Activated CD4-positive, alpha-beta T cell treated with anti-CD3 and anti-CD28 coated beads for 4 hours (primary cell): Measurements from ENCODE around the gene MITF.

Source experiments
- DNase-seq, 2 donors: peaks; one replicate each; pipeline ENCODE4 v3.0.0-alpha.2; 2020

The MITF gene

GRCh38 chr3:69926385-69926784, 187.1 kb downstream of the MITF start:
- no peak for DNase-seq

DNA sequence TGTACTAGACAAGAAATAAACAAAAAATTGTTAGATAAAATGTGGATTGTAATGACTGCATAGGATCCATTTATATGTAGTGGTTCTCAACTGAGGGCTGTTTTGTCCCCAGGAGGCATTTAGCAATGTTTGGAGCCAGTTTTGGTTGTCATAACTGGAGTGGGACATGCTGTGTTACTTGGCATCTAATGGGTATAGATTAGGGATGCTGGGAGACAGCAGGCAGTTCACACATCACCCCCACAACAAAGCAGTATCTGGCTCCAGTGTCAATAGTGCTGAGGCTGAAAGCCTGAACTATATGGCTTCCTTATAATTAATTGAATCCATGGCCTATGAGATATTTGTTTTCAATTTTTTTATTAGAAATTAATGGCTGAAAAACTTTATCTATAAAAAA, 188.3 kb downstream of the MITF start:
- no peak for DNase-seq

DNA sequence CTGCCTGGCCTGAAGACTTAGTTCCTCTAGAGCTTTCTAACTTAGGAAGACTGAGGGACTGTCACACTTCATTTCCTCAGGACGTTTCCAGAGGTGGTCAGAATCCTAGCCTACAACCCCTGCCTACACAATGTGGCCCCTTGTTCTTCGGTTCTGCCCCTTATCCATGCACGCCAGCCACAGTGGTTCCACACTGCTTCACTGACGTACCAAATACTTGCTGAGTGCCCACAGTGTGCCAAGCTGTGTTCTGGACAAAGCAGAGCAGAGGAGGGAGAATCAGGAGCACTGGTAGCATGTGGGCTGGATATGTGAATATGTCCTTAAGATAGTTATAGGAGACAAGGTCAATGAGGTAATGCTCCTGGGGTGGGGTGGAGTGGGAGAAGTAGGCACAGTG, 189.8 kb downstream of the MITF start:
- no peak for DNase-seq

DNA sequence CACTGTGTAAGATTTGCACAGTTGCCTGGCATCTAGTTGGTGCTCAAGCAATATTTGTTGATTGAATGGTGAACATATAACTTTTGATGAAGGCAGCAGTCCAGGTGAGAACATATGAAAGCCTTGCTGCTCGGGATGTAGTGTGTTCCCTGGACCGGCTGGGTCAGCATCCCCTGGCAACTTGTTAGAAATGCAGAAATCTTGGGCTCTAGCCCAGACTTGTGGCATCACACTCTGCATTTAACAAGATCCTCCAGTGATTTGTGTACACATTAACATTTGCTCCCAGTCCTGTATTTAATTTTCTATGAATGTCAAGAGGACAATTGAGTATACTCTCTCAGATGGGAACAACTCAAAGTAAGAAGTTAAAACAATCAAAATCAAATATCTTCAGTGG, 191.3 kb downstream of the MITF start:
- no peak for DNase-seq

- DNase-seq: no peak
These were observed 192.8 kb downstream of the MITF start for GRCh38 chr3:69932087-69932486.

GRCh38 chr3:69932501-69932900, 193.2 kb downstream of the MITF start:
- no peak for DNase-seq

DNA sequence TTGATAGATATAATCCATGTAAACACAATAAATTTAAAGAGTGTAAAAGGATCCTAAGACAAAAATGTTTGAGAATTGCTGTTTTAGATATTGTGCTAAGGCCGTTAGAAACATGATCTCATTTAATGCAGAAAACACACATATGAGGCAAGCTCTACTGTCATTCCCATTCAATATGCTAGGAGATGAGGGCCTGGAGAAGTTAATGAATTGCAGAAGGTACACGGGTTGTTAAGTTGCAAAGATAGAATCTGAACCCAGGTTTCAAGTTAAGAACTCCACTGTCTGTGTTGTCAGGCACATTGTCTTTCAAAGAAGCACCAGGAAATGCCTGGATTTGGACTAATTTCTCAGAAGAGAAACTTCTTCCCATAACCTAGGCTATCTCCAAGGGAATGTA, 195.1 kb downstream of the MITF start:
- no peak for DNase-seq

- no peak for DNase-seq
These were observed 197.0 kb downstream of the MITF start for GRCh38 chr3:69936266-69936665.

- no peak for DNase-seq
These were observed 198.8 kb downstream of the MITF start for GRCh38 chr3:69938061-69938460.

DNA sequence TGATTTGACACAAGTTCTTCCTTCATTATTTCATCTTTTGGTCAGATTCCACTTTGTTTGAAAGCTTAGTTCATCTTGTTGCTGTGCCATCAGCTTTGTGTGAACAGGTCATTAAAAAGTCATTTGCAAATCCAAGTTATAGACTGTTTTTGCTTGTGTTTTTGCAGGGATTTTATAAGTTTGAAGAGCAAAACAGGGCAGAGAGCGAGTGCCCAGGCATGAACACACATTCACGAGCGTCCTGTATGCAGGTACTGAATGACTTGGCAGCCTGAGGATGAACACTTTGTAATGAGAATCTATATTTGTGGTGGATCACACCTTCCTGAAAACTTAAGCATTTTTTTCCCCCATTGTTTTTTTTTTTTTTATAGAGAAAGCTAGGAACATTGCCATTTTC, 199.7 kb downstream of the MITF start:
- no peak for DNase-seq

GRCh38 chr3:69941037-69941436, 201.8 kb downstream of the MITF start:
- DNase-seq: no peak

- DNase-seq: no peak
These were observed 202.3 kb downstream of the MITF start for GRCh38 chr3:69941439-69942176.

GRCh38 chr3:69944931-69945493, 205.7 kb downstream of the MITF start:
- DNase-seq: no peak

DNA sequence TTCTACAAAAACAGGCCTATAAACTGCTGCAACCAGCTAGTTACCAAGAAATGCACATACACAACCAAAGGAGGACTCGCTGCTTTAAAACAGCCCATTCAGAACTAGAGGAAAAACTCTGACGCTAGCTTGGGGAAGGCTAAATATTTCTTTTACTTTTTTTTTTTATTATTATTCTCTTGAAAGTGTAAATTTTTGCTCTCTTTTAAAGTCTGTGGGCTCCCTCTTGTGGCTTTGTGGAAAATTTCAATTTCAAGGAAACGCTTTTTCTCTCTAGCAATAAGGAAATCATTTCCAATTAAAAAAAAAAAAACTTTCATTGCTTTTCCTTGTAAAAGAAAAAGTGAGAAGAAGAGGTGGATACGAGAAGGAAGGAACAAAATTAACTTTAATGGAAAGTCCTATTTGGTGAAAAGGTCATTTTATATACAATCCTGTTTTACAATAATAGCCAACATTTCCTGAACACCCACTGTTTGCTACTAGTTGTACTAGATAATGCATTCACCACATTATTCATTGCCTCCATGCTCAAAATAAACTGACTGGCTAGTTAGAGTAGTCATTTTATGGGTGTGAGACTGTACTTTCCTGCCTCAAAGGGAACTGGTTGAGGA, 209.1 kb downstream of the MITF start:
- DNase-seq: no peak

DNA sequence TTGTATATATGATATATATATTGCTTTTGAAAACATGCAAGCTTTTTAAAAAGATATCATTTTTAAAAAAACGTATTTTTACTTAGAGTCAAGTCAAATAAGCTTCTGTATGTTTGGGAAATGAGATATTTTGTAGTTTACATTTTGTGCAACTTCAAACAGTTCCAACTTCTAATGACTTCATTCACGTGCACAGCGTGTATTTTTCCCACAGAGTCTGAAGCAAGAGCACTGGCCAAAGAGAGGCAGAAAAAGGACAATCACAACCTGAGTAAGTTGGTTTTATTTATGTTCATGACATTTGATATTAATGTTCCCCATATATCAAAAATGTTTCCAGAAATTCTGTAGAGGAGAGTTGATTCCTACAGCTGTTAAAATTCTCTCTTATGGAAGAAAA, 212.4 kb downstream of the MITF start:
- DNase-seq: no peak

DNA sequence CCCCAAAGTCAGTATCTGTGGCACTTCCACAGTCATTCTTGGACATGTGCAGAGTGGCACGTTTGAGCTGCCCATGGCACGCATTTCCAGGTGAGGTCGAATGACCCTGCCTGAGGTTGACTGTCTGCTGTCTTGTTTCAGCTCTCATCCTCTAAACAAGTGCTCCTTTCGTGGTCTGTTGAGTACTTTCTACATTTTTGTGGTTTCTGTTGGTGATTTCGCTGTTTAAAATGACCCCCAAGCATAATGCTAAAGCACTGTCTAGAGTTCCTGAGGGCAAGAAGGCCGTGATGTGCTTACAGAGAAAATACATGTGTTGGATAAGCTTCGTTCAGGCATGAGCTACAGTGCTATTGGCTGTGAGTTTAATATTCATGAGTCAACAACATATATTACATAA, 220.3 kb downstream of the MITF start:
- DNase-seq: no peak

DNA sequence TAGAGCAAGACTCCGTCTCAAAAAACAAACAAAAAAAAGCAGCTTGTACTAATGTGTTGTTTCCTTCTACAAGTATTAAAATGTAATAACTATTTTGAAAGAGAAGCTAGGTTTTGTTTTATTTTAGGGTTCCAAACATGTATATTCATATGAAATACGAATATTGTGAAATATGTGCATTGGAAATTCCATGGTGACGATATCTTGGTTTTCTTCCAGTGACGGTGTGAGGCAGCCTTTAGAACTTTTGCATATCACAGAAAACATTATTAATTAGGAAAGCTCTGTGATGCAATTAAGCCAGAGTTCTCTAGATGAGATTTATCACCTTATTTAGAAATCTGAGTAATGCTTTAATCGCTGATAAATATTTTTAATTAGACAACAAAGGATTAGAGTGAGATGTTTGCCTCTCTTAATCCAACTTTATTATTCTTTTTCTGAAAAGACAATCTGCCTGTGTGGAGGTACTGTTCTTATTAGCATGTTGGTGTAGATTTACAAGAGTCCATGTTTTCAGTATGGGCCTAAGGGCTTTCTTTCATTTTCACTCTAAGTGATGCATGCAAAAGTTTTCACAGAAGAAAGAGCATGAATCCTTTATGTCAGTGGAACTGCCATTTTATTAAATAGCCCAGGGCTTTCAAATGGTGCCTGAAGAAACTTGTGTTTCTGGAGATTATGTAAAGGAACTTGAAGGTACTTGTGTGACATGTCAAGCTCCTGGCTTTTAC, 222.6 kb downstream of the MITF start:
- DNase-seq: no peak

DNA sequence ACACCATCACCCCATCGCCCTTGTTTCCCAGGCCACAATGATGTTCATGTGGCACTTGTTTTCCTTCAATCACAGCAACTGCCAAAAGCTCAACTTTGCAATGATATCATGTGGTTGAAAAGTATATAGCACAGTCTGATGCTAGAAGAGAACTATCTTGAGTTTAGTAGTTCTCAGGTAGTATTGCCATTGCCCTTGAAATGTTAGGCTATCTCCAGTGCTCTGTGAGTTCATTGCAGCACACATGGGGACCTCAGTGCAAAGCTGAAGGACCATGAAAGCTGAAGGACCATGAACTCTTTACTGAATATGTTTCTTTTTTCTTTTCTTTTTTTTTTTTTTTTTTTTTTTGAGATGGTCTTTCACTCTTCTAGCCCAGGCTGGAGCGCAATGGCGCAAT, 224.4 kb downstream of the MITF start:
- DNase-seq: no peak

DNA sequence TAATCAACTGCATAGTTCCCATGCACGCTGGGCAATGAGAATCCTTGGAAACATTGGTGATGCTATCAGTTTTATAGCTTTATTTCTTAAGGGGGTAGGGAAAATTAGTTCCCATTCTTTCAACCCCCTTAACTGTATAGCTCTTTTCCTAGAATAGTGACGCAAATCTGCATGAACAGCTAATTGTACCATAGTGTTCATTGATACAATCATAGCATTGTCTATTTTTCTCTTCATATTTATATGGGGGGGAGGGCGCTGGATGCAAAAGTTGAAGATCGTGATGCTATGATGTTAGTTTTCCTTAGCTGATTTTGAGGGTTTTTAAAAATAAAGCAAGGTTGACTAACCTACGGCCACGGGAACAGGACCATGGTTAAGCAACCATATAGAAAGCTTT, 227.9 kb downstream of the MITF start:
- no peak for DNase-seq

- no peak for DNase-seq
These were observed 231.6 kb downstream of the MITF start for GRCh38 chr3:69970827-69971226.

DNA sequence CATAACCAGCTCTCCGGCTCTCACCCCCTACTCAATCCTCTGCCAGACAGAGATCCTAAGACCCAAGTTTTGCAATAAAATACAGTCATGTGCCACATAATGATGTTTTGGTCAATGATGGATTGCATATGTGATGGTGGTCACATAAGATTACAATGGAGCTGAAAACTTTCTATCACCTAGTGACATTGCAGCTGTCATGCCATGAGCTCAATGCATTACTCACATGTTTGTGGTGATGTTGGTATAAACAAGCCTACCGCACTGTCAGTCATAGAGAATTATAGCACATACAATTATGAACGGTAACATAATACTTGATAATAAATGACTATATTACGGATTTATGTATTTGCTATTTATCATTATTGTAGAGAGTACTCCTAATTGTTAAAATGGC, 233.4 kb downstream of the MITF start:
- no peak for DNase-seq

GRCh38 chr3:69976021-69976420, 236.8 kb downstream of the MITF start:
- DNase-seq: no peak

DNA sequence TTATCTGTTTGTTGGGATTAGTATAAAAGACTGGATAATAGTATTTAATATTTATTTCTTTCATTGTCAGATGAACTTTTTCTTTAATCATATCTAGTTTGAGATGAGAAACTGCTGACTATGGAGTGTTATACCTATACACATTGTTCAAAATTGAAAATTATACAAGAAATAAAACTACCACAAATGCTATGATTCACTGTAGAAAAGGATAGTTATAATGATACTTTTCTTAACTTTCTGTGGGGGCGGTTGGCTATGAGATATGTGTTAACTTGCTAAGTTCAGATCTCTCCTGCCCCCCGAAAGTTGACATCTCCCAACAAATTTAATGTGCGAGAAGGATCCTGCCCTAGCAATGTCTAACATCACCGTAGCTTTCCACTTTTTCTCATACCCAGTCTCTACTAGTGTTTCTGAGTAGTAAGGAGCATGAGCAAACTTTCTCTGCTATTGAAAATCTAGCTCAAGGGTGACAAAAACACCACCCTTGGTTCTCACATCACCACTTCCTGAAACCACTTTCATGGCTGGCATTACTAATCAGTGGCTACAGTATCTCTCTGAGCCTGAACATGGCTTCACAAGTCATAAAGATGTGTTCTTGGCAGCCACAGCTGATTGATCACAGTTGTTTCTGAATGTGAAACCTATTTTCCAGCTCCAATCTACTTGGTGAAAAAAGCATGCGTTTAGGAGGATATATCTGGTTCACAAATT, 244.4 kb downstream of the MITF start:
- DNase-seq: no peak
